A673 (cell line): ENCODE results near the gene CCDC9B. TPM values are rescaled to one million over a fixed set of nuclear protein-coding genes. Genes with fewer than 3 reads are reported as not detected.

Experiments used
- BruUV-seq: library from RNA; stranded (reverse); fragments of 400-500 nt; replicated peaks from 2 replicates; lab custom pipeline; 2021; lab: Mats Ljungman, UMichigan
- CTCF ChIA-PET: fragments of 300-600 bp; sonication (Branson Sonifier 250); formaldehyde crosslinking; loops from one replicate; lab custom pipeline; 2022; ENCODE audit warnings: antibody characterized with exemption; lab: Charles Lee
- POLR2A ChIA-PET: fragments of 300-600 bp; sonication (Branson Sonifier 250); formaldehyde crosslinking; loops from one replicate; lab custom pipeline; 2022; ENCODE audit warnings: antibody characterized with exemption; ENCODE audit not compliant: low non-redundant PET; lab: Charles Lee
- DNase-seq: peaks from one replicate; pipeline ENCODE4 v3.0.0-alpha.2; 2015; ENCODE audit warnings: low spot score
- H3K27ac ChIP-seq: fragments of 200-600 bp; sonication (generic); 2 replicates; pipeline ENCODE4 v1.5.1; 2016; ENCODE audit warnings: mixed run types, low read depth, mild to moderate bottlenecking, mixed read lengths, antibody characterized with exemption, low read length; ENCODE audit not compliant: poor library complexity, severe bottlenecking
- H3K27me3 ChIP-seq: fragments of 200-600 bp; sonication (generic); replicated peaks from 2 replicates; pipeline ENCODE4 v1.6.1; 2017; ENCODE audit warnings: mixed run types, low read depth, mild to moderate bottlenecking, mixed read lengths, antibody characterized with exemption, low read length; ENCODE audit not compliant: insufficient read depth, poor library complexity
- H3K36me3 ChIP-seq: fragments of 200-600 bp; sonication (generic); 2 replicates; pipeline ENCODE4 v1.6.1; 2016; ENCODE audit warnings: mixed run types, mild to moderate bottlenecking, mixed read lengths, antibody characterized with exemption, low read length; ENCODE audit not compliant: insufficient read depth, poor library complexity, severe bottlenecking
- H3K4me1 ChIP-seq: fragments of 200-600 bp; sonication (generic); 2 replicates; pipeline ENCODE4 v1.6.1; 2017; ENCODE audit warnings: mixed run types, mild to moderate bottlenecking, mixed read lengths, antibody characterized with exemption, low read length; ENCODE audit not compliant: insufficient read depth, poor library complexity, severe bottlenecking
- H3K4me3 ChIP-seq: fragments of 200-600 bp; sonication (generic); 2 replicates; pipeline ENCODE4 v1.5.1; 2016; ENCODE audit warnings: low read depth, mixed run types, mild to moderate bottlenecking, mixed read lengths, low read length; ENCODE audit not compliant: poor library complexity, severe bottlenecking
- H3K9me3 ChIP-seq: fragments of 200-600 bp; sonication (generic); 2 replicates; pipeline ENCODE4 v1.6.1; 2016; ENCODE audit warnings: mixed run types, low read depth, mild to moderate bottlenecking, mixed read lengths, antibody characterized with exemption, low read length; ENCODE audit not compliant: poor library complexity, severe bottlenecking
- EZH2 ChIP-seq: fragments of 200-600 bp; sonication (generic); IDR thresholded peaks from 2 replicates; pipeline ENCODE4 v1.6.1; 2017; ENCODE audit warnings: borderline replicate concordance, low read depth, mild to moderate bottlenecking, mixed read lengths, antibody characterized with exemption, low read length; ENCODE audit not compliant: poor library complexity, severe bottlenecking
- intact Hi-C: fragments of 100-400 bp; cut with micrococcal nuclease; formaldehyde crosslinking; loops from one replicate; pipeline ENCODE4 v1.10.0; 2022; ENCODE audit not compliant: unreplicated experiment
- total RNA-seq: library from RNA; stranded (reverse); gene quantifications from 2 replicates; pipeline ENCODE4 v1.2.3, GENCODE V29; 2021
- TF ChIP-seq, protein P1 (sequence below): fragments of 300-800, 200-600 bp; sonication (generic); conservative IDR thresholded peaks from 2 replicates; pipeline ENCODE4 v1.5.1; 2017; ENCODE audit warnings: low read depth, mild to moderate bottlenecking, antibody characterized with exemption, low read length, moderate library complexity, mixed read lengths

The CCDC9B gene
- total RNA-seq, 1 experiment from 2014 or later, result 8.6 TPM

- H3K36me3 ChIP-seq, result no peaks in the 10 kb centered on the region
- ChIA-PET POLR2A (no interaction called here), CTCF (no interaction called here)
- no peak for TF ChIP-seq EZH2
- TF ChIP-seq, protein P1, sequence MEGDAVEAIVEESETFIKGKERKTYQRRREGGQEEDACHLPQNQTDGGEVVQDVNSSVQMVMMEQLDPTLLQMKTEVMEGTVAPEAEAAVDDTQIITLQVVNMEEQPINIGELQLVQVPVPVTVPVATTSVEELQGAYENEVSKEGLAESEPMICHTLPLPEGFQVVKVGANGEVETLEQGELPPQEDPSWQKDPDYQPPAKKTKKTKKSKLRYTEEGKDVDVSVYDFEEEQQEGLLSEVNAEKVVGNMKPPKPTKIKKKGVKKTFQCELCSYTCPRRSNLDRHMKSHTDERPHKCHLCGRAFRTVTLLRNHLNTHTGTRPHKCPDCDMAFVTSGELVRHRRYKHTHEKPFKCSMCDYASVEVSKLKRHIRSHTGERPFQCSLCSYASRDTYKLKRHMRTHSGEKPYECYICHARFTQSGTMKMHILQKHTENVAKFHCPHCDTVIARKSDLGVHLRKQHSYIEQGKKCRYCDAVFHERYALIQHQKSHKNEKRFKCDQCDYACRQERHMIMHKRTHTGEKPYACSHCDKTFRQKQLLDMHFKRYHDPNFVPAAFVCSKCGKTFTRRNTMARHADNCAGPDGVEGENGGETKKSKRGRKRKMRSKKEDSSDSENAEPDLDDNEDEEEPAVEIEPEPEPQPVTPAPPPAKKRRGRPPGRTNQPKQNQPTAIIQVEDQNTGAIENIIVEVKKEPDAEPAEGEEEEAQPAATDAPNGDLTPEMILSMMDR, result peak; percentile 41; the same call in 1 of the 2 replicates
- H3K27me3 ChIP-seq, result no peaks in the 10 kb centered on the region
- no peak within 1 kb of the TSS for H3K27ac ChIP-seq
- H3K4me1 ChIP-seq, result no peaks in the 10 kb centered on the region
- H3K4me3 ChIP-seq, result no peak within 1 kb of the TSS
- intact Hi-C loops, result no loop called here
- no peaks in the 10 kb centered on the region for H3K9me3 ChIP-seq
- DNase-seq, result no peak
- BruUV-seq, result no TSS peak
Observed at GRCh38 chr15:40307421-40308211, 33.1 kb downstream of the CCDC9B start, which contains the start of gene PLCB2. TSS of gene PLCB2 (minus strand) at chr15:40307935. CDS start at chr15:40307672, 263 bp downstream.

GRCh38 chr15:40306908-40307307 lies 33.8 kb downstream of the CCDC9B start:
- intact Hi-C loops, result no loop called here
- Histone ChIP-seq H3K9me3 (no peaks in the 10 kb centered on the region), H3K4me3 (no peak overlapping the region), H3K36me3 (no peaks in the 10 kb centered on the region), H3K27me3 (no peaks in the 10 kb centered on the region), H3K4me1 (no peaks in the 10 kb centered on the region), H3K27ac (no peak overlapping the region)
- POLR2A ChIA-PET, result no interaction called here
- TF ChIP-seq, protein P1, result no peak
- TF ChIP-seq EZH2, result no peak
- DNase-seq, result no peak
- CTCF ChIA-PET, result no interaction called here
- BruUV-seq, result no TSS peak

- CTCF ChIA-PET, result no interaction called here
- intact Hi-C loops, result no loop called here
- Histone ChIP-seq H3K9me3 (no peaks in the 10 kb centered on the region), H3K4me1 (no peaks in the 10 kb centered on the region), H3K27ac (no peak overlapping the region), H3K4me3 (no peak overlapping the region), H3K36me3 (no peaks in the 10 kb centered on the region), H3K27me3 (no peaks in the 10 kb centered on the region)
- BruUV-seq, result no TSS peak
- no peak for TF ChIP-seq EZH2
- TF ChIP-seq, protein P1, result no peak
- POLR2A ChIA-PET, result no interaction called here
- DNase-seq, result no peak
Observed at GRCh38 chr15:40306371-40306770, 34.4 kb downstream of the CCDC9B start.
